ENCODE measurements around the gene CNTN3.

The CNTN3 gene

GRCh38 chr3:74614107-74614967 is at the start of gene CNTN3:
Gene CNTN3, minus strand, starts transcription at chr3:74614659. Its CDS starts 93,547 bp downstream, at chr3:74521112.
- no peak for TF ChIP-seq CTCF (conservative IDR thresholded peaks at IDR 0.05; ENCODE audit: low read length)
- peak; percentile 58 for DNase-seq (ENCODE audit: low read depth)
- H3K4me3 ChIP-seq (ENCODE audit: low read length): peak within 1 kb of the TSS; percentile 81

DNA sequence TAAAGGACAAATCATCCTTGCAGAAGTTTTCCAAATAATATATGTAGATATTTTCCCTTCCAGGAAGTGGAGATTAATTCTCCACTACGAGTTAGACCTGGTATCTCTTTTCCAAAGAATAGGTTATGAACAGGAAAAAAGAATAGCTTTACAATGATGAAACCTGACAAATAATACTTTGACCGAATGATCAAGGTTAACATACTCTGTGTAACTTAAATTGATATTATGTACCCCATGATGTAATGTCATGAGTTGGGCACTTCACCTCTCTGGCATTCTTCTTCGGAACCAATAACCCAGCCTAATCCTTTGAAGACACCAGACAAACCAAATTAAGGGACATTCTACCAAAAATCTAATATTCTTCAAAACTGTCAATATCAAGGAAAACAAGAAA is 48.7 kb upstream of the CNTN3 start:
- H3K4me3 ChIP-seq (ENCODE audit: low read length): no peak overlapping the region
- TF ChIP-seq CTCF (conservative IDR thresholded peaks at IDR 0.05; ENCODE audit: low read length): no peak
- no peak for DNase-seq (ENCODE audit: low read depth)

- no peak for DNase-seq (ENCODE audit: low read depth)
- no peak overlapping the region for H3K4me3 ChIP-seq (ENCODE audit: low read length)
- no peak for TF ChIP-seq CTCF (conservative IDR thresholded peaks at IDR 0.05; ENCODE audit: low read length)
These were observed 47.2 kb upstream of the CNTN3 start for GRCh38 chr3:74661672-74662071.

DNA sequence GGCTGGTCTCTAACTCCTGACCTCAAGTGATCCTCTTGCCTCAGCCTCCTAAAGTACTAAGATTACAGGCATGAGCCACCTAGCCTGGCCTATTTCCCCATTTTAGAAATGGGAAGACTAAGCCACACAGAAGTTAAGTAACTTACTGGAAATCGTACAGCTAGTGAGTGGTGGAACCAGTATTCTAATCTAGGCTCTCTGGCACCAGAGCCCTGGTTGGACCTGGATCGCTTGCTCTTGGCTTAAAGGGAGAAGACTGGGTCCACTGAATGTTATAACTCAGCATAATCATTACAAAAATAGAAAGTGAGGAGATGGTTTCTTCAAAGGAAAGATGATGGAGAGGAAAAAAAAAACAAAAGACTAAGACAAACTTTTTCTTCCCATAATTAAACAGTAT is 37.4 kb upstream of the CNTN3 start:
- no peak for DNase-seq (ENCODE audit: low read depth)
- H3K4me3 ChIP-seq (ENCODE audit: low read length): no peak overlapping the region
- TF ChIP-seq CTCF (conservative IDR thresholded peaks at IDR 0.05; ENCODE audit: low read length): no peak

- no peak for TF ChIP-seq CTCF (conservative IDR thresholded peaks at IDR 0.05; ENCODE audit: low read length)
- peak; percentile 53 for DNase-seq (ENCODE audit: low read depth)
- H3K4me3 ChIP-seq (ENCODE audit: low read length): no peak overlapping the region
These were observed 36.8 kb upstream of the CNTN3 start for GRCh38 chr3:74651292-74651691.

DNA sequence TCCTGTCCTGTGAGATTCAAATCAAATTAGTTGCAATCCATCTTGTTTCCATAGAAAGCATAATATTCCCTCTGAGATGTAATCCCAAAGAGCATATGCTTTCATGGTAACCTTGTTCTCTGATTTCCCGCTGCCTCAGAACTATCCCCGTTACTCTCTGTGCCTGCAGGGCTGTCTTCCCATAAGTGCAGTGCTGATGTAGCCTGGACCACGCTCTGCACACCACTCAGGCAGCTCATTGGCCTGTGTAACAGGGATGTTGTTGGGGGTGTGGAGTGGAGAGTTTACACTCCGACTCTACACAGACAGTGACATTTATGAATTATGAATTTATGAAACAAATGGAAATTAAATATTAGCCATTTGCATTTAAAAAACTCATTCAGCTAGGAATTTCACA is 33.6 kb upstream of the CNTN3 start:
- DNase-seq (ENCODE audit: low read depth): no peak
- no peak overlapping the region for H3K4me3 ChIP-seq (ENCODE audit: low read length)
- TF ChIP-seq CTCF (conservative IDR thresholded peaks at IDR 0.05; ENCODE audit: low read length): no peak

DNA sequence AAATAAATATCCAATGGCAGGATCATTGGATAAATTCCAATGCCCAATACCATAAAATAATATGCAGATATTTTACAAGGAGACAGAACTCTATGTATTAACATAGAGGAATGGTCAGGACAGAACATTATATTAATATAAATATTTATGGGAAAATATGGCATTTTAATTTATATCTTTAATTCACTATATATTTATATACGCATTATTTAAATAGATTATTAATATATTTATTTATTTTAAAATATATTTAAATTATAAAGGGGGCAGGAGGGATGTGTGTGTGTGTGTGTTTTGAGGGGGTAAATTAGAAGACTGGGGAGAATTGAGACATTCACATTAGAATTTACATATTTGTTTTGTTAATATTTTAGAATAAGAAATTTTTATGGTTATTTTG is 31.6 kb upstream of the CNTN3 start:
- no peak overlapping the region for H3K4me3 ChIP-seq (ENCODE audit: low read length)
- no peak for DNase-seq (ENCODE audit: low read depth)
- no peak for TF ChIP-seq CTCF (conservative IDR thresholded peaks at IDR 0.05; ENCODE audit: low read length)

Measured in AG10803 (cell line).